ENCODE results near the gene KCNN4.

Gene KCNN4

DNA sequence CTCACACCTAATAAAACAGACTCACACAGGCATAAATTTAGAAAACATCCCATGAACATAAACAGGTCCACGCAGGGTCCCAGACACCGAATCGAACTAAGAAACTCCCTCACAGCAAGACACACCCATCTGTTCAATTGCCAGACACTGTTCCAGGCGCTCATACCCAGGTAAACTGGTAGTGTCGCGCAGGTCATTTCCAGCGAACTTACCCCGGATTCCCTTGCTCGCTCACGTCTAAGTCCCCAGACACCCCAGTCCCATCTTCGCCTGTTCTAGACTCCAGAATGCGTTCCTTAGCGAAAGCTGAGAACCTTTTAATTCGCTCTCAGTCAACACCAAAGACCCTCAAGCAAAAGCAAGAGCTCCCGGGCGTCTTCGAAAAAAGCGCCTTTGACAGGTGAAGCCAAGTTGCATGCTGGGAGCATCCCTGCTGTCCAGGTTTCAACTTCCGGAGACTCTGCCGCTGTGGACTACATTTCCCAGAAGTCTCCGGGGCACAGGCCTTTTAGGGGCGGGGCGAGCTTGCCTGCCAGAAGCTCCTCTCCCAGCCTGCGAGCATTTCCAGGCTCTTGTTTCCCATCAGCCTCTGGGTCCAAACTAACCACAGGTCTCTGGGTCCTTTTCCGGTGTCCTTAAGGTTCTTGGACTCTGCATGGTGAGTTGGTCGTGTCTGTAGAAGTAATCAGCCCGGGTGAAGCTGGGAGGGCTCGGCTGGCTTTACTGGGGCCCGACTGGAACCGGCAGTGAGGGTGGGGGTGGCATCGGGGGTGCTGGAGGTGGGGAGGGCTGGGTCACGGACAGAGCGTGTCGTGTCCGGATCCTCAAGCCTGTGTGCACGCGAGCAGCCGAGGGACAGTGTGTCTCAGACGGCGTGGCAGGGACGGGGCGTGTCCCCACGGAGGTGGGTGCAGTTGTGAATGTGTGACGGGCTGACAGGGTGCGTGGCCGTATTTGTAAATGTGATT lies 46.3 kb upstream of the KCNN4 start, which contains the start of gene ZNF283 (continued):
- TF ChIP-seq ZFP37 (tag by site-specific recombination; IDR thresholded peaks at IDR 0.05) (0 out of 2 replicates have a peak, but pooled peaks have one; percentile 60), ZNF624 (tag by site-specific recombination; IDR thresholded peaks at IDR 0.05) (no peak), ZNF596 (tag by site-specific recombination; IDR thresholded peaks at IDR 0.05) (no peak), ZNF707 (tag by site-specific recombination; IDR thresholded peaks at IDR 0.05) (no peak), ZNF560 (tag by site-specific recombination; IDR thresholded peaks at IDR 0.05; ENCODE audit: borderline replicate concordance) (no peak), ZNF558 (tag by site-specific recombination; IDR thresholded peaks at IDR 0.05) (no peak), ZNF366 (tag by site-specific recombination; conservative IDR thresholded peaks at IDR 0.05) (no peak), WT1 (tag by site-specific recombination; IDR thresholded peaks at IDR 0.05) (no peak), YY2 (tag by site-specific recombination; IDR thresholded peaks at IDR 0.05) (no peak), ZNF623 (tag by site-specific recombination; IDR thresholded peaks at IDR 0.05) (no peak), ZNF302 (tag by site-specific recombination; IDR thresholded peaks at IDR 0.05; ENCODE audit: low read depth) (no peak), SALL2 (tag by site-specific recombination; IDR thresholded peaks at IDR 0.05; ENCODE audit: borderline replicate concordance) (no peak), ZNF133 (tag by site-specific recombination; IDR thresholded peaks at IDR 0.05) (peak; percentile 51), IKZF3 (tag by site-specific recombination; IDR thresholded peaks at IDR 0.05) (peak; percentile 92), GLIS1 (tag by site-specific recombination; IDR thresholded peaks at IDR 0.05) (no peak), ZNF114 (tag by site-specific recombination; IDR thresholded peaks at IDR 0.05) (no peak)
- TF ChIP-seq, protein P1, sequence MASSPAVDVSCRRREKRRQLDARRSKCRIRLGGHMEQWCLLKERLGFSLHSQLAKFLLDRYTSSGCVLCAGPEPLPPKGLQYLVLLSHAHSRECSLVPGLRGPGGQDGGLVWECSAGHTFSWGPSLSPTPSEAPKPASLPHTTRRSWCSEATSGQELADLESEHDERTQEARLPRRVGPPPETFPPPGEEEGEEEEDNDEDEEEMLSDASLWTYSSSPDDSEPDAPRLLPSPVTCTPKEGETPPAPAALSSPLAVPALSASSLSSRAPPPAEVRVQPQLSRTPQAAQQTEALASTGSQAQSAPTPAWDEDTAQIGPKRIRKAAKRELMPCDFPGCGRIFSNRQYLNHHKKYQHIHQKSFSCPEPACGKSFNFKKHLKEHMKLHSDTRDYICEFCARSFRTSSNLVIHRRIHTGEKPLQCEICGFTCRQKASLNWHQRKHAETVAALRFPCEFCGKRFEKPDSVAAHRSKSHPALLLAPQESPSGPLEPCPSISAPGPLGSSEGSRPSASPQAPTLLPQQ (tag by site-specific recombination; IDR thresholded peaks at IDR 0.05), result peak; percentile 56; the same call in 1 of the 2 replicates
- TF ChIP-seq, protein P2, sequence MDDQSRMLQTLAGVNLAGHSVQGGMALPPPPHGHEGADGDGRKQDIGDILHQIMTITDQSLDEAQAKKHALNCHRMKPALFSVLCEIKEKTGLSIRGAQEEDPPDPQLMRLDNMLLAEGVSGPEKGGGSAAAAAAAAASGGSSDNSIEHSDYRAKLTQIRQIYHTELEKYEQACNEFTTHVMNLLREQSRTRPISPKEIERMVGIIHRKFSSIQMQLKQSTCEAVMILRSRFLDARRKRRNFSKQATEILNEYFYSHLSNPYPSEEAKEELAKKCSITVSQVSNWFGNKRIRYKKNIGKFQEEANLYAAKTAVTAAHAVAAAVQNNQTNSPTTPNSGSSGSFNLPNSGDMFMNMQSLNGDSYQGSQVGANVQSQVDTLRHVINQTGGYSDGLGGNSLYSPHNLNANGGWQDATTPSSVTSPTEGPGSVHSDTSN (CRISPR knock-in tag; IDR thresholded peaks at IDR 0.05), result 0 out of 2 replicates have a peak, but pooled peaks have one; percentile 14
- TF ChIP-seq, protein P3, sequence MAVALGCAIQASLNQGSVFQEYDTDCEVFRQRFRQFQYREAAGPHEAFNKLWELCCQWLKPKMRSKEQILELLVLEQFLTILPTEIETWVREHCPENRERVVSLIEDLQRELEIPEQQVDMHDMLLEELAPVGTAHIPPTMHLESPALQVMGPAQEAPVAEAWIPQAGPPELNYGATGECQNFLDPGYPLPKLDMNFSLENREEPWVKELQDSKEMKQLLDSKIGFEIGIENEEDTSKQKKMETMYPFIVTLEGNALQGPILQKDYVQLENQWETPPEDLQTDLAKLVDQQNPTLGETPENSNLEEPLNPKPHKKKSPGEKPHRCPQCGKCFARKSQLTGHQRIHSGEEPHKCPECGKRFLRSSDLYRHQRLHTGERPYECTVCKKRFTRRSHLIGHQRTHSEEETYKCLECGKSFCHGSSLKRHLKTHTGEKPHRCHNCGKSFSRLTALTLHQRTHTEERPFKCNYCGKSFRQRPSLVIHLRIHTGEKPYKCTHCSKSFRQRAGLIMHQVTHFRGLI (tag by site-specific recombination; IDR thresholded peaks at IDR 0.05), result no peak; the same call in 1 of the 2 replicates
- TF ChIP-seq, protein P4, sequence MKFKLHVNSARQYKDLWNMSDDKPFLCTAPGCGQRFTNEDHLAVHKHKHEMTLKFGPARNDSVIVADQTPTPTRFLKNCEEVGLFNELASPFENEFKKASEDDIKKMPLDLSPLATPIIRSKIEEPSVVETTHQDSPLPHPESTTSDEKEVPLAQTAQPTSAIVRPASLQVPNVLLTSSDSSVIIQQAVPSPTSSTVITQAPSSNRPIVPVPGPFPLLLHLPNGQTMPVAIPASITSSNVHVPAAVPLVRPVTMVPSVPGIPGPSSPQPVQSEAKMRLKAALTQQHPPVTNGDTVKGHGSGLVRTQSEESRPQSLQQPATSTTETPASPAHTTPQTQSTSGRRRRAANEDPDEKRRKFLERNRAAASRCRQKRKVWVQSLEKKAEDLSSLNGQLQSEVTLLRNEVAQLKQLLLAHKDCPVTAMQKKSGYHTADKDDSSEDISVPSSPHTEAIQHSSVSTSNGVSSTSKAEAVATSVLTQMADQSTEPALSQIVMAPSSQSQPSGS (tag by site-specific recombination; IDR thresholded peaks at IDR 0.05; ENCODE audit: low read depth), result no peak
- TF ChIP-seq, protein P5, sequence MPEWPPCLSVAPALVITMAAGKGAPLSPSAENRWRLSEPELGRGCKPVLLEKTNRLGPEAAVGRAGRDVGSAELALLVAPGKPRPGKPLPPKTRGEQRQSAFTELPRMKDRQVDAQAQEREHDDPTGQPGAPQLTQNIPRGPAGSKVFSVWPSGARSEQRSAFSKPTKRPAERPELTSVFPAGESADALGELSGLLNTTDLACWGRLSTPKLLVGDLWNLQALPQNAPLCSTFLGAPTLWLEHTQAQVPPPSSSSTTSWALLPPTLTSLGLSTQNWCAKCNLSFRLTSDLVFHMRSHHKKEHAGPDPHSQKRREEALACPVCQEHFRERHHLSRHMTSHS (tag by site-specific recombination; IDR thresholded peaks at IDR 0.05), result no peak
- TF ChIP-seq, protein P6, sequence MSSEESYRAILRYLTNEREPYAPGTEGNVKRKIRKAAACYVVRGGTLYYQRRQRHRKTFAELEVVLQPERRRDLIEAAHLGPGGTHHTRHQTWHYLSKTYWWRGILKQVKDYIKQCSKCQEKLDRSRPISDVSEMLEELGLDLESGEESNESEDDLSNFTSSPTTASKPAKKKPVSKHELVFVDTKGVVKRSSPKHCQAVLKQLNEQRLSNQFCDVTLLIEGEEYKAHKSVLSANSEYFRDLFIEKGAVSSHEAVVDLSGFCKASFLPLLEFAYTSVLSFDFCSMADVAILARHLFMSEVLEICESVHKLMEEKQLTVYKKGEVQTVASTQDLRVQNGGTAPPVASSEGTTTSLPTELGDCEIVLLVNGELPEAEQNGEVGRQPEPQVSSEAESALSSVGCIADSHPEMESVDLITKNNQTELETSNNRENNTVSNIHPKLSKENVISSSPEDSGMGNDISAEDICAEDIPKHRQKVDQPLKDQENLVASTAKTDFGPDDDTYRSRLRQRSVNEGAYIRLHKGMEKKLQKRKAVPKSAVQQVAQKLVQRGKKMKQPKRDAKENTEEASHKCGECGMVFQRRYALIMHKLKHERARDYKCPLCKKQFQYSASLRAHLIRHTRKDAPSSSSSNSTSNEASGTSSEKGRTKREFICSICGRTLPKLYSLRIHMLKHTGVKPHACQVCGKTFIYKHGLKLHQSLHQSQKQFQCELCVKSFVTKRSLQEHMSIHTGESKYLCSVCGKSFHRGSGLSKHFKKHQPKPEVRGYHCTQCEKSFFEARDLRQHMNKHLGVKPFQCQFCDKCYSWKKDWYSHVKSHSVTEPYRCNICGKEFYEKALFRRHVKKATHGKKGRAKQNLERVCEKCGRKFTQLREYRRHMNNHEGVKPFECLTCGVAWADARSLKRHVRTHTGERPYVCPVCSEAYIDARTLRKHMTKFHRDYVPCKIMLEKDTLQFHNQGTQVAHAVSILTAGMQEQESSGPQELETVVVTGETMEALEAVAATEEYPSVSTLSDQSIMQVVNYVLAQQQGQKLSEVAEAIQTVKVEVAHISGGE (tag by site-specific recombination; conservative IDR thresholded peaks at IDR 0.05; ENCODE audit: low read depth), result peak; percentile 78
- TF ChIP-seq, protein P7, sequence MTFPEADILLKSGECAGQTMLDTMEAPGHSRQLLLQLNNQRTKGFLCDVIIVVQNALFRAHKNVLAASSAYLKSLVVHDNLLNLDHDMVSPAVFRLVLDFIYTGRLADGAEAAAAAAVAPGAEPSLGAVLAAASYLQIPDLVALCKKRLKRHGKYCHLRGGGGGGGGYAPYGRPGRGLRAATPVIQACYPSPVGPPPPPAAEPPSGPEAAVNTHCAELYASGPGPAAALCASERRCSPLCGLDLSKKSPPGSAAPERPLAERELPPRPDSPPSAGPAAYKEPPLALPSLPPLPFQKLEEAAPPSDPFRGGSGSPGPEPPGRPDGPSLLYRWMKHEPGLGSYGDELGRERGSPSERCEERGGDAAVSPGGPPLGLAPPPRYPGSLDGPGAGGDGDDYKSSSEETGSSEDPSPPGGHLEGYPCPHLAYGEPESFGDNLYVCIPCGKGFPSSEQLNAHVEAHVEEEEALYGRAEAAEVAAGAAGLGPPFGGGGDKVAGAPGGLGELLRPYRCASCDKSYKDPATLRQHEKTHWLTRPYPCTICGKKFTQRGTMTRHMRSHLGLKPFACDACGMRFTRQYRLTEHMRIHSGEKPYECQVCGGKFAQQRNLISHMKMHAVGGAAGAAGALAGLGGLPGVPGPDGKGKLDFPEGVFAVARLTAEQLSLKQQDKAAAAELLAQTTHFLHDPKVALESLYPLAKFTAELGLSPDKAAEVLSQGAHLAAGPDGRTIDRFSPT (tag by site-specific recombination; IDR thresholded peaks at IDR 0.05), result no peak
- TF ChIP-seq, protein P8, sequence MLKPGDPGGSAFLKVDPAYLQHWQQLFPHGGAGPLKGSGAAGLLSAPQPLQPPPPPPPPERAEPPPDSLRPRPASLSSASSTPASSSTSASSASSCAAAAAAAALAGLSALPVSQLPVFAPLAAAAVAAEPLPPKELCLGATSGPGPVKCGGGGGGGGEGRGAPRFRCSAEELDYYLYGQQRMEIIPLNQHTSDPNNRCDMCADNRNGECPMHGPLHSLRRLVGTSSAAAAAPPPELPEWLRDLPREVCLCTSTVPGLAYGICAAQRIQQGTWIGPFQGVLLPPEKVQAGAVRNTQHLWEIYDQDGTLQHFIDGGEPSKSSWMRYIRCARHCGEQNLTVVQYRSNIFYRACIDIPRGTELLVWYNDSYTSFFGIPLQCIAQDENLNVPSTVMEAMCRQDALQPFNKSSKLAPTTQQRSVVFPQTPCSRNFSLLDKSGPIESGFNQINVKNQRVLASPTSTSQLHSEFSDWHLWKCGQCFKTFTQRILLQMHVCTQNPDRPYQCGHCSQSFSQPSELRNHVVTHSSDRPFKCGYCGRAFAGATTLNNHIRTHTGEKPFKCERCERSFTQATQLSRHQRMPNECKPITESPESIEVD (tag by site-specific recombination; IDR thresholded peaks at IDR 0.05), result no peak
